Forelimb muscle (tissue), 1 donor: Measurements from ENCODE around the gene ASB1. TPM values are rescaled to one million over a fixed set of nuclear protein-coding genes. Genes with fewer than 3 reads are reported as not detected.

Experiments used
- DNase-seq: peaks from one replicate; pipeline ENCODE4 v3.0.0-alpha.2; 2013; ENCODE audit warnings: low read depth
- polyA plus RNA-seq: library from polyadenylated mRNA; unstranded; fragments of 120-200 nt; gene quantifications from one replicate; pipeline ENCODE4 v1.2.1, GENCODE V29; 2013; ENCODE audit not compliant: insufficient read length

The ASB1 gene
- polyA plus RNA-seq, 1 donor = 45.8 TPM

DNA sequence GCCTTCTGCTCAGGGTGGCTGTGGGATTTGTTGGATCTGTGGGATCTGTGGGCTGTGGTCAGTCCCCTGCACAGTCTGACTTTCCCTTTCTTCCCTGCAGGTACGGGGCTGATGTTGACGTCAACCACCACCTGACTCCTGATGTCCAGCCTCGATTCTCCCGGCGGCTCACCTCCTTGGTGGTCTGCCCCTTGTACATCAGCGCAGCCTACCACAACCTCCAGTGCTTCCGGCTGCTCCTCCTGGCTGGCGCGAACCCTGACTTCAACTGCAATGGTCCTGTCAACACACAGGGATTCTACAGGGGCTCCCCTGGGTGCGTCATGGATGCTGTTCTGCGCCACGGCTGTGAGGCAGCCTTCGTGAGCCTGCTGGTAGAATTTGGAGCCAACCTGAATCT is 17.5 kb downstream of the ASB1 start:
- no peak for DNase-seq

DNA sequence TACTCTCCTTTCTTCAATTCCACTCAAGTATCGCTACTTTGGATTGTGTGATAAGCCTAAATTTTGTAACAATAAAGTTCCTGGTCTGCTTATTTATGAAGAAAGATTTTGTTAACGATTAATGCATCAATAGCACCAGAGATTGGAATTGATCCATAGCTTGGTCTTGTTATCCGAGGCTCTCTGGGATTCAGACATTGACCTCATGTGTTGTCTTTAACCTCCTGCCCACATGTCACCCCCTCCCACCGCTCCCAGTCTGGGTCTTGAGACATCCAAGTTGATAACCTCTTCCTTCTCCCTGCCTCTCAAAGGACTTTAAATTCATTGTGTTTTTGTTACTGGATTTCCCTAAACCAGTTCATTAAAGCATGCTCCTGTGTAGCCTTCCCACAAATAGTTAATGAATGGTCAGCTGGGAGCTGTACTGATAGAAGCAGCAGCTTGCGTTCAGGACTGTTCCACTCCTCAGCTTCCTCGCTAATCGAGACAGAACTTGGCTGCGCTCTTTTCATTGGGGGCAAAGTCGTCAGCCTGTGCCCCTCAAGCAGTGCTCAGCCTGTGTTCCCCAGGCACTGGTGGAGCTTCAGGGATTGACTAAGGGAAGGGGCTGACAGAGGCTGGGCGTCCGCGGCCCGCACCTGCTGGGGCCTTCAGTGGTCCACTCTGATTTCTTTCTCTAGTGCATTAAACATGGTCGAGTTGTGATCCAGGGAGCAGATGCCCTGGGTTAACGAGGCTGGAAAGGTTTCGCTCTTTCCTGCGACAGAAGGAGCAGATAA is 18.9 kb downstream of the ASB1 start:
- DNase-seq = no peak

DNA sequence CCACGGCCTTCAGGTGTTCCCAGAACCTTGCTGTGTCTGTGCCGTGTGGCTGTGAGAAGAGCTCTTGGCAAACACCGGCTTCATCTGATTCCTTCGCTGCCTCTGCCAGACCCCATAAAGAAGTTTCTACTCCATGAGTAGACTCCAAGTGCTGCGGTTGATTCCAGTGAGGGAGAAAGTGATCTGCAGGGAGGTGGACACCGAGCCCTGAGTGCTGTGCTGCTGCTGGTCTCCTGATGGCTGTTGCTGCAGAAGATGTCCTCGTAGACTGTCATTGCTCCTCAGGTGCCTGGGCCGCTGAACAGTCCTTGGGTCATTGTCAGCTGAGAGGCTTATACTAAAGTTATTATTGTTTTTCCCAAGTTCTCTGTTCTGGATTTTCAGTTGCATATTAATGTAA is 19.6 kb downstream of the ASB1 start:
- DNase-seq = no peak

DNA sequence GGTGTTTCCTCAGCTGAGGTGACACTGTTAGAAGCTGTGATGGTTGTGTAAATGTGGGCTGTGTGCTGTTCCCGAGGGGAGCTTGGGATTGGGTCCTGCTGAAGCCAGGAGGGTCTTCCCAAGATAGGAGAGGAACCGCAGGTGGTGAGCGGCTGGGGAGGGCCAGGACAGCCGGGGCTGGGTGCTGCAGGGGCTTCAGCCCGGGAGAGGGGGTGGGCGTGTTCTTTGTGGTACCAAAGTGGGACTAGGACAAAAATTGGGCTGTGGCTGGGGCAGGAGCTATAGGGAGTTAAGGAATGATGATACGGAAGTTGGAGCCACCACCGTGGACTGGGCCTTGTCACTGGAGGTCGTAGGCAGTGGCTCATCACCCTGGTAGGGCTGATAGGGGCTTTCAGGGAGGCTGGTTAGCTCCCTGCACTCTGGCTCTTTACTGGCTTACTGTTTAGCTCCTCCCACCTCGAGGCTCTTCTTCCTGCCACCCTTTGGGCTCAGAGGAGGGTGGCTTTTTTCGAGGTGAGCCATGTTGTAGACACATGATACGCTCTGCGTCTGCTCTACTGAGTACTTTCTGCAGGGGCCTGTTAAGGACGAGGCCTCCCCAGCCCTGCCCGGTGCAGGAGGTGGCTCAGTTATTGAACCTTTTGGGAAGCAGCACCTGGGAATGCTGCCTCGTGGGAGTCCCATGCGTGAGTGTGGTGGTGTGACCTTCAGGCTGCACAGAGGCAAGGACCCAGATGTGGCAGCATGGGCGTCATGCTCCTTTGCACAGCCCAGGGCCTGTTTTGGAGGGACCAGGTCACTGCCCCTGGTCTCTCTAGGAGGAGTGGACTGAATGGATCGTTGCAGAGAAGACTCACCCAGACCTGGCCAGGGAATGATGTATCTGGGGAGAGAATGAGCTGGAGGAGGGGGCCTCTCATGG is 21.6 kb downstream of the ASB1 start:
- DNase-seq = no peak

DNA sequence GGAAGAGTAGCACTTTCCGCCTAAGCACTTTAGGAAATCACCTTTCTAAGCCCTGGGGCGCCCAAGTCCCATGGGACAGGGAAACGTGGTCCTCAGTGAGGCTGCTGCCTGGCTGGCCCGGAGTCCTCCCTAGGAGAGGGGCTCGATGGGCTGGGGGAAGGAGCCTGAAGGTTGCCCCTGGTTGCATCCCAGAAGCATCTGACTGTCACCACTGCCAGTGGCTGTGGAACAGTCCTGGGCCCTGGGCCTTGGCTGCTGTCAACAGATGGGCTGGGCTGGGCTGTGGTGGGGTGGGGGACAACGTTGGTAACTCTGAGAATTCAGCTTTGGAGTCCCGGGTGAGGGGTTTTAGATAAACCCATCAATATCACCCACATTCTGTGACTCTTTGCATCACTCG is 22.5 kb downstream of the ASB1 start:
- no peak for DNase-seq

DNA sequence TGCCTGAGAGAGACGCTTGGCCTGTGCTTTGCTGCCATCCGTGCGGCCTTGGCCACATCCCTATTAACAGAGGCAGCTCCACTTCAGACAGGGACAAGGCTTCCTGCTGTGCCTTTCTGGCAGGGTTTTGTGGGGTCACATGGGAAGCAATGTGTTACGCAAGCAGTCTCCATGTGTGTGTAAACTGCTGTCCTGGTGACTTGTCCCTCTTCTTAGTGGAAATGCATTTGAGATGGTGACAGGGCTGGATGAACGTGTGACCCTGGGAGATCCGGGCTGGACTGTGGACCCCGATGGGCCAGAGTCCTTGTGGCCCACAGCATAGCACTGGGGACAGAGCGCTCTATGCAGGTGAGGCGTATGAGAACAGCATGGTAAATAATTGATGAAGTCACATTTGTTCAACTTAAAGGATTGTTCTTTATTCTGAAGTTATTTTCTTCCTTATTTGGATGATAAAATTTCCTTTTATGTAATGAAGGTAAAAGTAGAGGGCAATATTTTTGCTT is 23.2 kb downstream of the ASB1 start:
- DNase-seq = no peak

DNA sequence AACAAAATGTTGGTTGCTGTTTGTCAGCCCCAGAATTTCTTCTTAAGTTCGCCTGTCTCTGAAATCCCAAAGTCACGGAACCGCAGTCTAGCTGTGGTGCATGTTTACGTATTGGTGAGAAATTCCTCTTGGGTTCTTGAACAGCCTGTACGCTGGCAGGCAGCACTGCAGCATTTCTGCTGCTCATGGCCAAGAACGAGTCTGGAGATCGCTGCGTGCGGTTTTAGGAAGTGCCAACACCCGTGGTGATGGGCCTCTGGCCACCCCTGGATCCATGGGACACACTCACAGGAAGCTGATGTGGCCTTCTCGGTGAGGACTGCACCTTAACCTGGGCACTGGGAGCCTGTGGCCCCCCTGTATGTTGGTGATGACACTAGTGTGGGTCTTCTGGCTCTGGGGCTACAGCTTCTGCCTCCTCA is 23.7 kb downstream of the ASB1 start:
- DNase-seq = no peak

DNA sequence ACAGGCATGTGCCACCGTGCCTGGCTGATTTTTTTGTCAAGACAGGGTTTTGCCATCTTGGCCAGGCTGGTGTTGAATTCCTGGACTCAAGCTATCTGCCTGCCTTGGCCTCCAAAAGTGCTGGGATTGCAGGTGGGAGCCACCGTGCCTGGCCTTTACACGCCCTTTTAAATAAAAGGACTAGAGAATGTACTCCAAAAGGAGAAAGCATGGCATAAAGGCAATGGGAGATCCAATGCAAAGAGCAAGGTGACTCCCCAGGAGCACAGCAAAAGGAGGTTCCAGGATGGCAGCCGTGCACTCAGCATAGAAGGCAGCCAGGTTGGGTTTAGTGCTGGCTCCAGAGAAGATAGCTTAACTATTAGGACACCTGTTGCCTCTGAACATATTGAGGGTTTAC is 27.1 kb downstream of the ASB1 start:
- no peak for DNase-seq

DNA sequence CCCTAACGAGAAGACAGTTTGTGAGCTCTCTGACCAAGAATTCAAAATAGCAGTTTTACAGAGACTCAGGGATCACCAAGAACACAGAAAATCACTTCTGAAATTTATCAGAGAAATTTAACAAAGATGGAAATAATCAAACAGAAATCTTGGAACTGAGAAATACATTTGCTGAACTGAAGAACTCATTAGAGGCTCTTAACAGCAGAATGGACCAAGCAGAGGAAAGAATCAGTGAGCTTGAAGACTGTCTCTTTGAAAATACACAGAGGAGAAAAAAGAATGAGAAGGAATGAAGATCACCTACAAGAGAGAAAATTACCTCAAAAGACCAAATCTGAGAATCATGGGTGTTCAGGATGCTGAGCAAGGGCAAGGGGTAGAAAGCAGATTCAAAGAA is 29.7 kb downstream of the ASB1 start:
- no peak for DNase-seq

DNA sequence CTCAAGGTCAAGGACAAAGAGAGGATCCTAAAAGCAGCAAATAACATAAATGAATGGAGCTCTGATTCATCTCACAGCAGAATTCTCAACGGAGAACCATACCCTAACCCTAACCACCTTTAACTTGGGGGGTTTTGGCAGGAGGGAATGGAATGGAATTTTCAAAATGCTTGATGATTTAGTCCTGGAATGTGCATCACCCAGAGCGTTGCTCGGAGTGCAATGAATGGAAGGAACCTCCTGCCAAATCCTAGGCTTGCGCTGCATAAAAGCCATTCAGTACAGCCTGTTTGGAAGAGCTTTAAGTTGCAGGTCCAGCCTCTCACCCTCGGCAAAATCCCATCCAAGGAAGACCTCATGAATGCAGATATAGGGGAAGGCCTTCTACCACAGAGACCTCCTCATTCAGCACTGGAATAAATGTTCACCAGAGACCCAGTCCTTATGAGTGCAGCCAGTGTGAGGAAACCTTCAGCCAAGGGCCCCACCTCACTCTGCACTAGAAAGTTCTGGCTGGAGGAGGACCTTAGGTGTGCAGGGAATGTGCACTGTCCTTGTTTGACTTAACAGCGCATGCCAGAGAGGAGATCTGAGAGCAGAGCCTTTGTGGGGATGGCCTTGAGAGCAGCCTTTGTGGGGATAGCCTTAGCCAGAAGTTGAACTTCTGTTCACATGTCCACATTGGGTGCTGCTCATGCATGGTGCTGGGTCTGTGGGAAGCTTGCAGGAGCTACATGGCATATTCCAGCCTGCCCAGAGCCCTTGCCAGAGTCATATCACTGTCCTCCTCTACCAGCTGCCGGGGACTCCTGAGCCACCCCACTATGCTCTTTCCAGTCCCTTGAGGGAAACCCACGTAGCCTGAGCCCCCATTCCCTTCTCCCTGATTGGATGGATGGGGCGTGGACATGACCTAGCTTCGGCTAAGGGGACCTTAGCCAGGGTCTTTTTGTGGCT is 30.5 kb downstream of the ASB1 start:
- DNase-seq = no peak

DNA sequence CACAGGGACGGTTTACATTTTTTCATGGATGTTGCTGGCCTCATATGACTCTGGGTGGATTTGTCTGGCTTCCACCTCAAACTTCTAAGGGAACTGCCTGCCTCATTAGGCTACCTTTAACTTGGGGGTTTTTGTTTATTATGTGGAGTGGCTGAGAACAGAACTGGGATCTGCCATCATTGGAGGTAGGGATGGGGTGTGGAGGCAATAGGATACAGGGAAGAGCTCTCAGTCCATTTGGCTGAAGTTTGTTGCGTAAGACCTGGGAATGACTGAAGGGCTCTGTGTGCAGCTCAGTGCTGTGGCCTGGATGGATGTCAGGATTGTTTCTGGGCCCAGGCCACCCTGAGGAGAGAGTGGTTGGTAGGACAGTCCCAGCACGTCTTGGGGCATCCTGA is 31.2 kb downstream of the ASB1 start:
- DNase-seq = no peak

DNA sequence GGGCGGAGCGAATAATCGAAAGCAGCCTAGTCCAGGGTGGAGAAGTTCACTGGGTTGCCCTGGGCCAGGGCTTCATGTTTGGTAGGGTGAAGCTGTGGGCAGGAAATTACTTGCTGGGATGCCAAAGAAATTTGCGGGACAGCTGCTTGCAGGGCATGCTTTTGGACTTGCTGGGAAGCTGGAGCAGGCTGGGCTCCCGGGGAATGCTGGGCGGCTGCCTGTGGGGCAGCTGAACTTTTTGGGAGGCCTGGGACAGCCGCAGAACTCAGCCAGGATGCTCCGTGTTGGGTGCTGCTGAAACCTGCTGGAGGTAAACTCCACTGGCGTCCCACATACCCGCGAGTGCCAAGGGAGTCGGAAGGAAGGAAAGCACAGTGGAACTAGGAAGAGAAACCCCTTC is 31.9 kb downstream of the ASB1 start:
- no peak for DNase-seq

DNA sequence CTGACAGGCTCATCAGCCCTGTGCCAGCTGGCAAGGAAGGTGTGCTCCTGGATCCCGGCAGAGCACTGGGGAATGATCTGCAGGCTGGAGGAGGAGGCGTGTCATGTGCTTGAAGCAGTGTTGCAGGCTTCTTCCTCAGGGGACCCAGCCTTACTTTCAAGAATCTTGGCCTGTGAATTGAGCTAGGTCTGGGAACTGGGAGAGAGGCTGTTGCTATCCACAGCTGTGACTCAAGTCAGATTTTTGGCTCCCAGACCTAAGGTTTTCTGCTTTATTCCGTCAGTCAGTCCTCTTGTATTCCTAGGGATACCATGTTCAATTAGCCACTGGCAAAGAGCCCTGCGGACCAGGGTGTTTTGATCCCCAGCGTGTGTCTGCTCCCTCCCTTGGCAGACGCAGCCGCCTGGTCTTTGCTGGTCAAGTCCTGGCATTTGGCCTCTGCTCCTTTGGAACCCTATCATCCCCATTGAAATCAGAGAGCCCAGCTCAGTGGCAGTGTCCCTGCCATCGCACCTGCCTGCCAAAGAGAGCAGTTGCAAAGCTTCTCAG is 32.4 kb downstream of the ASB1 start:
- DNase-seq = peak; percentile 96

DNA sequence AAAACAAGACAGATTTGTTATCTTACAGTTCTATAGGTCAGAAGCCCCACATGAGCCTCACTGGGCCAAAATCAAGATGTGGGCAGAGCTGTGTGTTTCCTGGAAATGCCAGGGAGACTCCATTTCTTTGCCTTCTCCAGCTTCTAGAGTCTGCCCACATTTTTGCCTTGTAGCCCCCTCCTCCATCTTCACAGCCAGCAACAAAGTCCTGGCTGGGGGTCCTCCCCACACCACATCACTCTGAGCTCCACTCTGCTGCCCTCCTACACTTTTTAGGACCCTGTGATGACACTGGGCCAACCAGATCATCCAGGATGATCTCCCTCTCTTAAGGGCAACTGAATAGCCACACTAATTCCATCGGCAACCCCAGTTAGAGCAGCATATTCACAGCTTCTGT is 34.3 kb downstream of the ASB1 start:
- DNase-seq = no peak

DNA sequence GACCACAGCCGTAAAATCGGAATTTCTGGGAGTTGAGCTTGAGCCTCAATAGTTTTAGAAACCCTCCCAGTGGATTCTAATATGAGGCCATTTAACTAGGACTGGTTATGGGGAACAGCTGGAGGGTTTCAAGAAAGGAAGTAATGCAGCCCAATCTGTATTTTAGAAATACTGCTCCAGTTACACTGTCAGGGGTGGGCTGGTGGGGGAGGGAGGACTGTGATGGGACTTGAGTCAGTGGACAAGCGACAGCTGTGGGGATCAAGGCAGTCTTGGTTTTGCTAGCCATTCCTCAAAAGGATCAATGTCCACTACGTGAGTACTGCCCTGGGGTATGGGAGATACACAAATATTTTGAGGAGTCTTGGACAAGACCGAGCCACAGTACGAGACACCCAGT is 34.8 kb downstream of the ASB1 start:
- no peak for DNase-seq

DNA sequence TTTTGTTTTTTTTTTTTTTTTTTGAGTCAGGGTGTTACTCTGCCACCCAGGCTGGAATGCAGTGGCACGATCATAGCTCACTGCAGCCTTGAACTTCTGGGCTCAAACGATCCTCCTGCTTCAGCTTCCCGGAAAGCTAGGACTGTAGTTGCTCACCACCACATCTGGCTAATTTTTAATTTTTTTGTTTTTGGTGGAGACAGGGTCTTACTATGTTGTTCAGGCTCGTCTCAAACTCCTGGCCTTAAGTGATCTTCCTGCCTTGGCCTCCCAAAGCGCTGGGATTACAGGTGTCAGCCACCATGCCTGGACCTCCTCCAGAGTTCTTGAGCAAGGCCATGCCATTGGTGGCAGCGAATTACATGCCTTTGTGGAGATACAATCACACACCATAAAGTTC is 35.2 kb downstream of the ASB1 start:
- no peak for DNase-seq

DNA sequence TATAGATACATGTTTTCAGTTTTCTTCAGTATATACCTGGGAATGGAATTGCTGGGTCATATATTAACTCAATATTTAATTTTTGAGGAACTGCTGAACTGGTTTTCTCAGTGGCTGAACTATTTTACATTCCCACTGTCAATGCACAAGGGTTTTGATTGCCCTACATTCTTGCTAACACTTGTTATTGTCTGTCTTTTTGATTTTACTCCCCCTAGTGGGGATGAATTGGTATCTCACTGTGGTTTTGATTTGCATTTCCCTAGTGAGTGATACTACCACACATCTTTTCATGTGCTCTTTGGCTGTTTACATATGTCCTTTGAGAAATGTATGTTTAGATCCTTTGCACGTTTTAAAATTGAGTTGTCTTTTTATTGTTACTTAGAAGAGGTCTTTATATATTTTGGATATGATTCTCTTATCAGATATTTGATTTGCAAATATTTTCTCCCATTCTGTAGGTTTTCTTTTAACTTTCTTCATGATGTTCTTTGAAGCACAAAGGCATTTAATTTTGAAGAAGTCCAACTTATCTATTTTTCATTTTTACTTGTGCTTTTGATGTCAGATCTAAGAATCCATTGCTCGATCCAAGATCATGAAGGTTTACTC is 36.2 kb downstream of the ASB1 start:
- DNase-seq = no peak

DNA sequence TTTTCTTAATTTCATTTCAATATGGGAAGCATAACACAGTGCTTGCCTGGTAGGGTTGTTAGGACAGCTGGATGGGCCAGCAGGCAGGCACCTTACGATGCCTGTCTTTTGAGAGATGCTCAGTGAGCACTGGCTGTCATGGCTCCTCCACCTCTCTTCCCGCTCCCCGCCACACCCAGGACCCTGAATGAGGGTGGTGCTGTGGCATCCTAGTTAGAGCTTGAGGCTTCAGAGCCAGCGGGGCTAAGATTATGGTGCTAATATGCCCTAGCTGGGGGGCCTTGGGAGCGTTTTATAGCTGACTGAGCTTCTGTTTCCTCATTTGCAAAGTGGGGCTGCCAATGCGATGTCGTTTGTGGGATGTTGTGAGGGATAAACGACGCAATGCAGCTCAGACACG is 37.7 kb downstream of the ASB1 start:
- no peak for DNase-seq

DNA sequence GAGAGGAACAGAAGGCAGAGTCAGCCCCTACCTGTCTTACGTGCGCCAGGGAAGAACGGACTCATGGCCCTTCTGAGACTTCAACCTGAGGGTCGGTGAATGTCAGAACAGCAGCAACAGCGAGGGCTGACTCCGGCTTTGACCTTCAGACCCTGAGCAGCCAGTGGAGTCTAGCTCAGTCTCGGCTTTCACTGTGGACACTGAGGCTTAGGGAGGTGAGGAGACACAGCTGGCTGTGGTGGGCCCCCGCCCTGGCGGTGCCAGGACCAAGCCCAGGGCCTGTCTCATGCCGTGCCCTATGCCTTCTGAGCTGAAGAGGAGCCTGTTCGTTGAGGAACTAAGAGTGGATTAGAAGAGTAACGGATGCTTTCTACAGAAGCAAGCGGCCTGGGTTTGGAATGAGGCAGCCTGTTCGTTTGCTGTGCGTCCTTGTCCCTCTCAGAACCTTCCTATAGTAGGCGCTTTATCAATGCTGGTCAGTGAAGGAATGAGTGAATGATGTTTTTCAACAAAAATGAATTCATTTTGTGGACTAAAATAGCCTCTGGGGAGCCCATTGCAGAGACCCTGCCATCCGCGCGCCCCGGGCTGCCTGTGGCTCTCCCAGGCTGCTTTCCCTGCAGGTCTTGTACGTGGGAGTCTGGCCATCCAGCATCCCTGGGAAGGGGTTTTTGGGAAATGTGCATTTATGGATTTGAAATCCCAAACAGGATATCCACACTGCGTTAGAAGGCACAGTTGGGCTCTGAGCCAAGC is 38.9 kb downstream of the ASB1 start:
- DNase-seq = no peak

DNA sequence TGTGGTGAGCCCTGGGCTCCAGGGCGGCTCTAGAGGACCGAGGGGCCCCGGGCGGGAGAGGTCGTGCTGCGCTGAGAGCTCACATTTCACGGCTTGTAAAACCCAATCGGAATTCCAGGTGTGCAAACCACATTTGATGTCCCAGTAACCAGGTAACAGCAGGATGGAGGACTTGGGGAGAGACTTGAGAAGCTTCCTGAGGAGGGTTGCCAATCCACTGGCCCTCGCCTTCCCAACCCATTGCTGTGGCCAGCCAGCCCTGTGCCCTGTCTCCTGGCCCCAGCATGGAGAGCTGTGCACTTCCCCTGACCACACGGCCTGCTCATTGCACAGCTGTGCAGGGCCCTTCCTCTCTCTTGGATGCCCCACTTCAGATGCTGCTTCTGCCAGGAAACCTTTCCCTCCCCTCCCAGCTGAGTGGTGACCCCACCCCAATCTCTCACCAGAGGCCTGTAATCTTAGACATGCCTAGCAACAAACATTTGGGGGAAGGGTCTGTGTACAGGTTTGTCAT is 39.6 kb downstream of the ASB1 start:
- DNase-seq = no peak
